GM19438 (cell line): ENCODE measurements around the gene FRAS1.
"Not testable (repeated sequence)": the region's sequence is repeated elsewhere in the genome, so short reads cannot be mapped to it uniquely, and the experiment has no call there.

Experiments used
- ATAC-seq: cut with Tn5 transposase; IDR thresholded peaks from one replicate; pipeline ENCODE4 v1.9.1; 2021; ENCODE audit warnings: low read depth; ENCODE audit not compliant: unreplicated experiment

The FRAS1 gene

DNA sequence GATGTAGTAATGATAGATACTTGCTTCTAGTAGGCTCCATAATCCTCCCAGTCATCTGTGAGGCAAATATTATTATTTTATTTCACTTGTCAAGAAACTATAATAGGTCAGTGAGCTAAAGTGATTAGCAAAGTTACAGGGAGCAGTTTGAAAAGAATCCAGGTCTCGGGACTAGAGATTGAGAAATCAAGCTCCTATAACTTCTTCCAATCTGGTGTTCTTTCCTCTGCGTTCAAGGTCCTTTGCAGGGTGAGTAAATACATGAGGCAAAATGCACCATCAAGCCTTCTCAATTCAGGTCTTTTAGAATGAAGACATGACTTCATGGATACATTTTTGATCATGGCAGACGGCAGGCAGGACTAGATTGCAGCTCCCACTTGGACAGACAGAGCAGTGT lies 150.4 kb downstream of the FRAS1 start:
- no peak for ATAC-seq

DNA sequence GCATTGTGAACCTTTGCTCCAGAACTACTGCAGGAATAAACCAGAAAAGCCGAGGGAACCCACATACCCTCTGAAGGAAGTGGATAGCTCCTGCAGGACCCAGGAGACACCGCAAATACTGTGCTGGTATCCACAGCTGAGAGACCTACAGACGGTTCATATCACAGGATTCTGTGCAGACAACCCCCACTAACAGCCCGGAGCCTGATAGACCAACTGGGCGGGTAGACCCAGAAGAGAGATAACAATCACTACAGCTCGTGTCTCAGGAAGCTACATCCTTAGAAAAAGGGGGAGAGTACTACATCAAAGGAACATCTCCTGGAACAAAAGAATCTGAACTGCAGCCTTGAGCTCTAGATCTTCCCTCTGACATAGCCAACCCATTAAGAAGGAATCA lies 150.8 kb downstream of the FRAS1 start:
- no peak for ATAC-seq

DNA sequence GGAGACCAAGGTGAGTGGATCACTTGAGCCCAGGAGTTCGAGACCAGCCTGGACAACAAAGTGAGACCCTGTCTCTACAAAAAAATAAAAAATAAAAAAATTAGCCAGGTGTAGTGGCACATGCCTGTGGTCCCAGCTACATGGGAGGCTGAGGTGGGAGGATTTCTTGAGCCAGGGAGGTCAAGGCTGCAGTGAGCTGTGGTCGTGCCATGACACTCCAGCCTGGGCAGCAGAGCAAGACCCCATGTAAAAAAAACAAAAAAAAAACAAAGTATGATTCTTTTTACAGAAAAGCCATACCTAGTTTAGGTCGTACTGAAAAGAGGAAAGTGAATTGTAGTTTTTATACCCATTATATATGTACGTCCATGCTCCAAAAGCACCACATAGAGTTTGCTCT lies 151.8 kb downstream of the FRAS1 start:
- ATAC-seq = not testable (repeated sequence)

DNA sequence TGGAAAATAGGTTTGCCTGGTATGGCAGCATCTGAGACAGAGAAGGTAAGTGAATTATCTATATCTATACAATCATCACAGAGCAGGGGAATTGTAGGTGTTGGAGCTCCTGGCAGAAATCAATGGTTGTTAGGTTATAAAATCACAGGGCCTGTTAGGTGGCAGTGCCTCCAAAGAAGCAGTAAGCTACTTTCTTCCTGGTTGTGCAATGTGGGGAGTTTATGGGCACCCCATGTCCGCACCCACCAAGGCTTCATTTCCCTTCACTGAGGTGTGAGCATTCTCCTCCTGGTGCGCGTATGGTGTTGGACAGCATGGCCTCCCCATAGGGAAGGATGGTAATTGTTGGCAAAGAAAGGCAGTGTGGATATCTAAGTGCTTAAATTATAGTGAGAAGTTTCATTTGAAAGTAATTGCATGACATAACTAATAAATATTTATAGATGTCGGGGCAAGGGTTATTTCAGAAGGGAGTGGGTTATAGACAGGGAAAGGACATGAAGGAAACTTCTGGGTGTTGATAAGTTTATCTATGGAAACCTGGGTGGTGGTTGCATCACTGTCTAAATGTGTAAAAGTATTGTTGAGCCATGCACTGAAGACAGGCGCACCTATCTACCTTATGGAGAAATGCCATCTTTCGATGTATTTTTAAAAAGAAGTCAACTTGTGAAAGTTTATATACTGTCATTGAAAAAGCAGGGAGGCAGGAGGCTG lies 153.7 kb downstream of the FRAS1 start:
- ATAC-seq = no peak

DNA sequence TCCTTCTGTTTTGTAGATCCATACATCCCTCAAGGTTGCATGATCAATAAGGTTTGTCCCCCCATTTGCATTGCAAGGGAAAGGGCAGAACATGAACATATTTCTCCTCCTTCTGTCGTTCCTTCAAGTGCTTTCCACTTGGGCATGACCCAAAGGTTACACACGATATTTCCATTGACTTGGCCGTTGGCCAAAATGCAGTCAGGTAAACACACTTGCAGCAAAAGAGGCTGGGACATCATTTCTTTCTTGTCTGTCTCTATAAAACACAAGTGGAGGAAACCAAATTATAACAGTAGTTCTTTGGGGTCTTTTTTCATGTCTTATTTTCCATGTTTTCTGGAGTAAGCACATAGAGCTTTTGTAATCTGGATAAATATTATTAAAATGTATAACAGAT lies 156.1 kb downstream of the FRAS1 start:
- ATAC-seq = no peak

DNA sequence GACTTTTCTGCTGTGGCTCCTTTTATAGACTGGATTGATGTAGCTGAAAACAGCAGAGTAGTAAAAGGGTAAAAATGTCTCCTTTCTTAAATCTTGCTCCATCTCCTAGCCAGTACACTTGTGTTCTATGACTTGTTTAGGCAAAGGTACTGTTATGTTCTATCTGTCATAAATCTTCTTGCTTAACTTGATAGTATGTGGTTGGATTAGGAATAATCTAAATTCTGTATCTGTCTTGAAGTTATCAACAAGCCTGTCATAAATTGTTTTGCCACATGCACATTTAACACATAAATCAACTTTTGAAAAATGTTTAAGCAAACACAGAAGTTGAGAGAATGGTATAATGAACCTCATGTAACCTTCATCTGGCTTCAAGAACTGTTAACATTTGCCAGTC lies 157.0 kb downstream of the FRAS1 start:
- no peak for ATAC-seq

DNA sequence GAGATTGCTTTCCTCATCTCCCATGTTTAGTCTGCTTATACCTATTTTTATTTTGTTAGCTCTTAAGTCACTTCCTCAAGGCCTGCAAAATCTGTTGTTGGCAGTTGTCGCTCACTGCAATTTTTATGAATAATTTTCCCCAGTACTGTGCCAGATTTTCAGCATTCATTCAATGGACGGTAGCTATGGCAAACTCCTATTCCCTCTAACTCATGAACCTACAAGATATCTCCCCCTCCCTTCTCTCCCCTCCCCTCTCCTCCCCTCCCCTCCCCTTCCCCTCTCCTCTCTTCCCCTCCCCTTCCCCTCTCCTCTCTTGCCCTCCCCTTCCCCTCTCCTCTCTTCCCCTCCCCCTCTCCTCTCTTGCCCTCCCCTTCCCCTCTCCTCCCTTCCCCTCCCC lies 160.4 kb downstream of the FRAS1 start:
- ATAC-seq = no peak

DNA sequence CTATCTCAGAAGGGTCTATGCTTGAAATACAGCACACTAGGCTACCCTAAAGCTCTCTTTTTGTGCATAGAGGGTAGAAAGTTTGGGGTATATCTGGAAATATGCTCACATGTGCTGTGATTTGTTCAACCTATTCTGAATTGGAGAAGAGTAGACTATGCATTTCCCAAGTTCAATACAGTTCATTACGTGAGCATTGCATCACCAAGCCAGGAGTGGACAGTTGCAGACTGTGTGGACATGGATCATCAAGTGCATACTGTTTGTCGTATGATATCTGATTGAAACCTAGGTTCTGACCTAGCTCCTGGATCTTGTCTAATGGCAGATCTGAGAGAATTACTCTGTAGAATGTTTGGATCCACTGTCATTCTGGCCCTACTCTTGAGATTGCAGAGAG lies 161.1 kb downstream of the FRAS1 start:
- ATAC-seq = no peak

DNA sequence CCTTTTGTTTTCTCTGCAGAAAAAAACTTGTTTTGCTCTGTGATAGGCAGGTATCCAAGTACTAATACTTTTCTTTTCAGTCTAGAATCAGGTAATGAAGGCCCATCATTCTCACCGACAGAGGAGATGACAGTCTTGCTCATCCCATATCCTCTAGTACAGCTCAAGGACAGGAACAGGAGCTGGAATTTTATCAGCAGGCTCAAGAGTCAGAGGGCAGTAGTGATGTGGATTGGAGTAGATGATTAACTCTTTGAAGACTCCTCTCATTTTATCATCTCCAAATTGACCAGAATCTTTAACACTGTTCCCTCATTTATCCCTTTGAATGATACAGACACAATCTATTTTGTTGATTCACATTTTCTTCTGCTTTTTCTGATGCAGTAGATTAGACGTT lies 162.7 kb downstream of the FRAS1 start:
- ATAC-seq = no peak

DNA sequence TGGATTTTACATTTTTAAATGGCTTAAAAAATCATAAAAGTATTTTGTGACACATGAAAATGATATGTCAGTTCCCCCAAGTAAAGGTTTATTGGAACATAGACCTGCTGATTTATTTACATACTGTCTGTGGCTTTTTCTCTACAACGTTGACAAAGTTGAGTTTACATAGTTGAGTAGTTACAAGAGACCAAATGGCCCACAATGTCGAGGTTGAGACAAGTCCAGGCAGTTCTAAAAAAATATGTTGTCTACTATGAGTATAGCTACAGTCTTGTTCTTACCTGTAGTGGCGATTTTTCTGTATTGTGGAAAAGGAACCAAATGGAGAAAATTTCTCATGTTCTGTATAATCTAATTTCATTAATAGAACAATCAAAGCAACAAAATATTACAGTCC lies 163.2 kb downstream of the FRAS1 start:
- no peak for ATAC-seq

DNA sequence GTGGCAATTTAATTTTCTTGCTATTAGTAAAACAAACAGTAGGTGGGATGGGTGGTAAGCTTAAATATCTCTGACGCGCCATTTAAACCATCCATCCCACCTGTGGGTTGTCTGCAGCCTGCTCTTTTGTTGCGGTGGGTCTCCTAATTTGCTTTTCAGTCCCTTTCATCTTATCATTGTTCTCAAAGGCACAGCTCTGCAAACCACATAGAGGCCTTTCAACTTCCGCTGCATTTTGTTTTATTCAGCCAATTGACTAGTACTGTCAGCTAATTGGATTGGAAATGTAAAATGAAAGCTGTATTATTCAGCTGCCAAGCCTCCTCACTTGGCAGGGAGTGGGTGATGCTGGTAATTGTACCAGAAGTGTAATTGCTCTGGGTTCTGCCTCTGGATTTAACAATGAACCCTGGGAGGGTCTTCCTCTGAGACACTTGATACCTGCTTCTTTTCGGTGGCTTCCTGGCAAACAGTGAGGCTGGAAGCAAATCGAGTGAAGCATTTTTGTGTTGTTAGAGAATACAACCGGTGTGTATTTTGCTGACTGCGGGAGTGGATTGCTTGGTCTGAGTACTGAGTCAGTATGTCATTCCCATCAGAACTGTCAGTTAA lies 165.6 kb downstream of the FRAS1 start:
- ATAC-seq = no peak

DNA sequence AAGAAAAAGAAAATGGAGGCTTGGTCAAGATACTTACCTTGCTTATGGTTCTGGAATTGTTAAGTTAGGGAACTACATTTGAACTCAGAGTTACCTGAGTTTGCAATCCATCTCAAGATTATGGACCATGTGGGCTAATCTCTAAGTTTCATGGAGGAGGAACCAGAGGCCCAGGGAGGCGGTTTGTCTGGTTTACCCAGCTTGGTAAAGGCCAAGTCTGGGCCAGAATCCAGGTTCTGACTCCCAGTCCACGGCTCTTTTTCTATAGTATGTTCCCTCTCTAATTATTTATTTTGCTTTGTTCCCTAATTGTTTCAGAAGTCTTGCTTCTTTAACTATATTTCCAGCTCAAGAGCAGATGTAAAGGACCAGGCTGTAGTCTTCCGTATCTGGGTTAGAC lies 168.1 kb downstream of the FRAS1 start:
- ATAC-seq = no peak

DNA sequence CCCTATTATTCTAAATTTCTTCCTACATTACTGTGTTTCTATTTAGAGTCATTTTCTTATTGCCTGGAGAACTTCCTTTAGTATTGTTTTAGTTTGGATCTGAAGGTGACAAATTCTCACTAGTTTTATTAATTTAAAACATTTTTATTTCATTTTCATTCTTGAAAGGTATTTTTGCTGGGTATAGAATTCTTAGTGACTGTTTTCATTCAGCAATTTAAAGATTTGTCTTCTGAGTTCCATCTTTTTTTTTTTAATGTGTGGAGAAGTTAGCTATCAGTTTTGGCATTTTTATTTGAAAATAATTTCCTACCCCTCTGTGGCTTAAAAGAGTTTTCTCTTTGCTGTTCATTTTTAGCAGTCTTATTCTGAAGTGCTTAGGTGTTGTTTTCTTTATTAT lies 169.2 kb downstream of the FRAS1 start:
- ATAC-seq = no peak

DNA sequence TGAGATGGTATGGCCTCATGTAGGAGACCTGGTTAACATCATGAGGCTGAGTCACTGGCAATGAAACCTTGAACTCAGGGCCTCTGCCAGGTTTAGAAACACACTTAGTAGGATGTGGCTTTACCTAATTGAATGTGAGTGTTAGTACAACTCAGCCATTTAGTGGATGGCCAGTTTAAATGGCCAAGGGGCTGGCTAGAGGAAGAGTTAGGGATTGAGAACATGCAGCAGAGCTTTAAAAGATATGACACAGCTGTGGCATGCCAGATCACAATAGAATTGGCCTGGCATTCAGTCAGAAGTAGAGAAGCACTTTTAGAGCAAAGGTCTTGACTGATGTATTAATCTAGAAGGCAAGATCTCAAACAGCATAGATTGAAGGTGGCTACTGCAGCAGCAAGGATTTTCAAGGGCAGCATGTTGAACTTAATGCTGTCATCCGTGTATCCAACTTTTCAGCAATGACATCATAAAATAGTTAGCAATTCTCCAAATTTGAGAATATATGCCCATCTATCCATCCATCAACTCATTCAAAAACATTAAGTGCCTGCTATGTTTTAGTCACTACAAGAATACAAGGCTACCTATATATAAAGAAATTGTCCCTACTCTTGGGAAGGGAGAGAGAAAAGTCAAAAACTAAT lies 170.4 kb downstream of the FRAS1 start:
- ATAC-seq = no peak

DNA sequence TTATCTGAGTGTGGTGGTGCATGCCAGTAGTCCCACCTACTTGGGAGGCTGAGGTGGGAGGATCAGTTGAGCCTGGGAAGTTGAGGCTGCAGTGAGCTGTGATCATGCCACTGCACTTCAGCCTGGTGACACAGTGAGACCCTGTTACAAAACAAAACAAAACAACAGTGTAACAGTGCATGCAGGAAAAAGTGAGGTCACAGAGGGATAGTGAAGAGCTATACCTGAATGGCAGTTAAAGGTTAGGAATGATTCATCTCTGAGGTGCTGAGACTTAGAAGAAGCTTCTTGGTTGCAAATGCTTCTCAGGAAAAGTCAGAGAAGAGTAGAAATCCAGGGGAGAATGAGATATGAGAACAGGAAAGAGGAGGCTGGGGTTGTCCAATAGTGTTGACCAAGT lies 178.7 kb downstream of the FRAS1 start:
- ATAC-seq = no peak

DNA sequence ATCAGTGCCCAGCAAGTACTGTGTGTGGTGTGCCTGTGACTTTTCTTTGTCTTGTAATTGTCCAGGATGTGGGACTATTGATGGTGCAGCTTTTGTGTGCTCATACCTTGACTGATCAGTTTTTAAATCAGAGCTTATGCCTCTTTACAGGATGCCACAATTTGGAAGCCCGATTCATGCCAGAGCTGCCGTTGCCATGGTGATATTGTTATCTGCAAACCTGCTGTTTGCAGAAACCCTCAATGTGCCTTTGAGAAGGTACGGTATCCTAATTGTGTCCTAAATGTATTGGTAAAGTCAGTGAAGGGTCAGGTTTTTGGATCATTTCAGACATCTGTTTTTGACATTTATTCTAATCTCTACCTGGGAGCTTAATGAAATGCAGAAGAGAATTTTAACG lies 180.2 kb downstream of the FRAS1 start:
- ATAC-seq = no peak

DNA sequence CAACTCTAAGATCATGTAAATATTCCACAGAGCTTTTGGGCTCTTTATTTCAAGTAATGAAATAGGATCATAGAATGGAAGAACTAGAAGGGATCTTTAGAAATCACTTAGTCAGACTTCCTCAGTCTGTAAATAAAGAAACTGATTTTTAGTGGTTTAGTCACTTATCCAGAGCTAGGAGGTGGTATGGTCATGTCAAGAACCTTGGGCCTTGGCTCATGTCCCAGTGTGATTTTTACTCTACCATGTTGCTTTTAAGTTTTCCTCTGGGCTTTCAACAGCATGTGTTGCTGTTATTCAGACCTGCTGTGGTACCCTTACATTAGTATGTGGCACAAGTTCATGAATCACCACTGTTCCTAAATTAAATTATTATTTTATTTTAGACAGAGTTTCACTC lies 184.9 kb downstream of the FRAS1 start:
- no peak for ATAC-seq

DNA sequence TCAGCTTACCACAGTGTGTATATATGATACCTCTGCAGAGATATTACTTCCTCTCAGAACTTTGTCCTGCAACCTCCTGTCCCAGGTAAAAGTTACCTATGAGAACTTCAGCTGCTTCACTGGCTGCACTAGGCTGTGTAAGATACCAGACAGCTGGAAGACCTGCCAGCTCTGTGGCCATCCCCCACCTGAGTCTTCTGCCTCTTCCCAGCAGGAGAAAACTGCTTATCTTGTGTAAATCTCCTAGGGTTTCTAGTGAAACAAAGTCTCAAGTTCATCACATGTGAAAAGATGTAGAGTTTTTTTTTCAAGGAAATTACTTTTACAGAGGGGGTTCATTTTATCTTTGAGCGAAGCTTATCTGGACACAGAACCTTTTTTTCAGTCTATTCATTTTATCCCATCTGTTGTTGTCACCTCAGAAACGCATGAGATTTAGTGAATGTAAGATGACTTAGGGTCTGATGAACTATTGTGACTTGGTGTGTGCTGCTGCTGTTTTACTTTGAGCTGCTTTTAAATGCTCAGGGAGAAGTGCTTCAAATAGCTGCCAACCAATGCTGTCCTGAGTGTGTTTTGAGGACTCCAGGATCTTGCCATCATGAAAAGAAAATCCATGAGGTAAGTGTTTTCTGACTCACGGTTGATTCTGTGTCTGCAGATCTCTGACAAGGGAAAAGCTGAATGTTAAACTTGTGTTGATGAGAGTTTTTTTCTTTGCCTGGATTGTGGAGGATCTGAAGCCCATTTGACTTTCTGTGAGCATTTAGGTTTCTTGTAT lies 187.8 kb downstream of the FRAS1 start:
- no peak for ATAC-seq

DNA sequence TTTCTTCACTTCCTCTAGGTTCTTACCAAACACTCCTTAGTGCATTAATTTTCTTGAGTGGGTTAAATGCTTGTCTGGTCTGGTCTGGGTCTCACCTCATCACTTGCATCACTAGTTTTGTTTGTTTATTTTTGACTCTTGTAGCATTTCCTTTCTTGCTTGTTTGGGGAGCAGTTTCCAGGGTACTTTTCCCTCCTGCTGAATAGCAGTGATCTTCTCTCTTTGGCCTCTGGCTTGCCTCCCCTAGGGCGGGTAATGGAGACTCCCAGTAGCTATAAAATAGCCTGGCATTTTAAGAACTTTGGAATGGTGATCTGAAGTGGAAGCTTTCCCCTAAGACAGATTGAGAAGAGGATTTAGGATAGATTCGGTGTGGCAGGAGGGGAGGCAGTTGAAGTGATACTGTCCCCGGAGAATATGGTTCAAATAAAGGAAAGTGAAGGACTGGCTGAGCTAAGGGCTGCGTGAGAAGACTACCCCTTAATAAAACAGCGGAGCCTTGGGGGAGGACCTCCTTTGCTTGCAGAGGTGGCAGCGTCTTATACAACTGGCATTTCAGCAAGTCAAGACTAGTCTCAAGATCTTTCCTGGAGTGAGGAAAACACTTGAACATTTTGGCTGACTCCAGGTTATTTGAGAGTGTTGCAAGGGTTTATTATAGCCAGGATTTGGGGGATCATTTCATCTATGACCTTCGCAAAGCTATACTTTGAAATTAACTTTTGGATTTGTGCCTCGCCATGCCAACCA lies 190.6 kb downstream of the FRAS1 start:
- ATAC-seq = no peak

DNA sequence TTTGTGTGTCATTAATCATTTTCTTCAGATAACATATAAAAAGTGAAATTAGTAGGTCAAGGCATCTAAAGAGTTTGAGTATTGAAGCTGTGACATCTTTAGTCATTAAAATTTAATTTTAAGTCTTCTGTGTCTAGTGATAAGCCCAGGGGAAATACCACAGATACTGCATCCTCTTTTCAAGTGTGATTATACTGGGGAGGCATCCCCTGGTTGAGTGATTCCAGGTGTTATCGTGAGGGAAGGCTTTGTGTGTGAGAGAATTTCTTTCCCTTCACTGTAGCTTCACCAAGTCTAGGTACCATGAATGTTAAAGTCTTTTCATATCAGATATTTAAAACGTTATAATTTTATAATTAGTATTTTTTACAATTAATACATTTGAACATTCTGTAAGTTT lies 193.4 kb downstream of the FRAS1 start:
- ATAC-seq = no peak

DNA sequence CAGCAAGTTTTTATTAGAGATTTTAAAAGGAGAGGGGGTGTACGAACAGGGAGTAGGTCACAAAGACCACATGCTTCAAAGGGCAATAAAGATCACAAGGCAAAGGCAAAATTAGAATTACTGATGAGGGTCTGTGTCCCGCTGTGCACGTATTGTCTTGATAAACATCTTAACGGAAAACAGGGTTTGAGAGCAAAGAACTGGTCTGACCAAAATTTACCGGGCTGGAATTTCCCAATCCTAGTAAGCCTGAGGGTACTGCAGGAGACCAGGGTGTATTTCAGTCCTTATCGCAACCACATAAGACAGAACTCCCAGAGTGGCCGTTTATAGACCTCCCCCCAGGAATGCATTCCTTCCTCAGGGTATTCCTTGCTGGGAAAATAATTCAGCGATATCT lies 195.7 kb downstream of the FRAS1 start:
- ATAC-seq = not testable (repeated sequence)
